Heart right ventricle (tissue), 16 donors: ENCODE results near the gene GNG12. TPM values are rescaled to one million over a fixed set of nuclear protein-coding genes. Genes with fewer than 3 reads are reported as not detected.

ENCODE experiments used
- ATAC-seq, 8 donors: fragments of 200-7000 bp; cut with Tn5 transposase; one replicate each; pipeline ENCODE4 v1.9.1; 2020; ENCODE audit warnings: mild to moderate bottlenecking in 8 of 8, moderate library complexity in 8 of 8, moderate number of reproducible peaks in 1 of 8
- DNase-seq, 2 donors: peaks; one replicate each; pipeline ENCODE4 v3.0.0-alpha.2; 2020
- H3K27ac ChIP-seq, 10 donors: fragments of 200-600 bp; sonication (generic) in 2 of 10; one replicate each; pipeline versions ENCODE4 v1.5.0 to v1.8.0; 2020 to 2022; ENCODE audit warnings: mild to moderate bottlenecking in 3 of 10
- H3K27me3 ChIP-seq, 7 donors: fragments of 200-600 bp; one replicate each; pipeline ENCODE4 v1.8.0; 2021 to 2022; ENCODE audit warnings: mild to moderate bottlenecking in 2 of 7
- H3K36me3 ChIP-seq, 9 donors: fragments of 200-600 bp; sonication (generic) in 1 of 9; one replicate each; pipeline versions ENCODE4 v1.5.0 to v1.8.0; 2020 to 2022; ENCODE audit warnings: mild to moderate bottlenecking in 2 of 9
- H3K4me1 ChIP-seq, 9 donors: fragments of 200-600 bp; sonication (generic) in 1 of 9; one replicate each; pipeline versions ENCODE4 v1.5.0 to v1.8.0; 2020 to 2022; ENCODE audit warnings: mild to moderate bottlenecking in 4 of 9
- H3K4me3 ChIP-seq, 10 donors: fragments of 200-600 bp; sonication (generic) in 2 of 10; one replicate each; pipeline versions ENCODE4 v1.5.0 to v1.8.0; 2020 to 2022; ENCODE audit warnings: mild to moderate bottlenecking in 7 of 10, moderate library complexity in 2 of 10
- H3K9me3 ChIP-seq, 11 donors: fragments of 200-600 bp in 10 of 11; sonication (generic) in 2 of 11; one replicate each; pipeline versions ENCODE4 v1.5.0 to v1.8.0; 2013 to 2022; ENCODE audit warnings: mild to moderate bottlenecking in 2 of 11, control low read depth in 1 of 11, moderate library complexity in 1 of 11
- CTCF ChIP-seq, 9 donors: fragments of 200-600 bp; sonication (generic) in 2 of 9; IDR thresholded peaks; one replicate each; pipeline versions ENCODE4 v1.5.0 to v1.8.0; 2021 to 2022; ENCODE audit warnings: antibody characterized with exemption in 9 of 9, mild to moderate bottlenecking in 5 of 9, moderate library complexity in 1 of 9
- WGBS, 2 donors: extraction: QIAGEN DNeasy Blood & Tissue Kit; methylation state at CpG; one replicate each; pipeline ENCODE4 v1.1.7; 2013; ENCODE audit warnings: inconsistent platforms in 1 of 2; 5-methylcytosine and 5-hydroxymethylcytosine counted together
- intact Hi-C, 10 donors: fragments of 100-400 bp; cut with DNase I; formaldehyde crosslinking; loops; one replicate each; pipeline versions ENCODE4 v1.11.1 to v1.14.2; 2022
- polyA plus RNA-seq, 2 donors: library from polyadenylated mRNA; stranded (reverse); fragments of 200-250 nt; gene quantifications; one replicate each; pipeline ENCODE4 v1.2.3, GENCODE V29; 2013
- total RNA-seq, 10 donors: library from RNA; stranded (reverse); fragmentation: NEBNext Ultra II Directional in 3 of 10; extraction: Animal tissue kit (Norgen Biotek cat#: 25700) in 3 of 10; gene quantifications; one replicate each; pipeline versions ENCODE4 v1.2.1 to v1.2.4, GENCODE V29; 2021 to 2023
- donor health status: Arrhythmogenic right ventricular cardiomyopathy.
- donor health status: ischemic (EF 13 %, LVEDD 7.1; RV severe dilation, severe dysfunction).
- donor health status: healthy with polysubstance abuse.
- donor health status: DM: no; HTN: yes; CAD: no.
- donor health status: DM: no; HTN: no; CAD: no.
- donor health status: ischemic (EF 25% LVEDD 6.9; RV normal size, moderate dysfunction).
- donor health status: ischemic (EF 25% LVEDD 5.7; RV mildly dilated, moderate dysfunction).
- donor health status: healthy.
- donor health status: DM: yes; HTN: yes; CAD: no.
- donor health status: Ischemic cardiomyopathy.
- donor health status: ischemic (EF 35%, LVEDD 5.7; RV mildly dilated, moderate dysfunction).
- donor health status: nonischemic (EF 11% LVEDD 7.7; RV severe dilation, severe dysfunction).
- donor health status: DM: yes; HTN: yes; CAD: no.
- donor health status: PGD.
- donor health status: ischemic (EF 29% LVEDD 5.4; RV normal size, mild dysfunction).
- donor health status: nonischemic (EF 23%, LVEDD 6.1; RV moderate dilation, normal function).

GNG12 gene
- total and polyA plus RNA-seq, 12 donors = 8.5 to 49.4 (median 34.5) TPM

- H3K9me3 ChIP-seq = no peaks in the 10 kb centered on the region
- ATAC-seq = no peak
- H3K27me3 ChIP-seq = no peaks in the 10 kb centered on the region
- 97 to 98% methylated on average over 2 of the region's 2 CpGs for WGBS, 2 donors
- no peak for TF ChIP-seq CTCF (IDR thresholded peaks at IDR 0.05)
- no peak overlapping the region for H3K27ac ChIP-seq
- H3K4me1 ChIP-seq = peaks cover 0 to 64% (median 41%) of the 10 kb centered on the region in 9 donors
- no peak for DNase-seq
- no peak overlapping the region for H3K4me3 ChIP-seq
- intact Hi-C loops = no loop called here
- H3K36me3 ChIP-seq = no peaks in the 10 kb centered on the region
Observed at GRCh38 chr1:67787746-67788145, 45.5 kb downstream of the GNG12 start.

GRCh38 chr1:67785847-67786753 is 47.2 kb downstream of the GNG12 start:
- H3K36me3 ChIP-seq = no peaks in the 10 kb centered on the region
- DNase-seq = no peak
- intact Hi-C loops = no loop called here
- peak in 6 of 8 donors; percentile 35 to 57 (median 45) for ATAC-seq
- H3K4me3 ChIP-seq = no peak overlapping the region
- H3K27ac ChIP-seq = peak overlapping the region in 6 of 10 donors; percentile 3 to 58 (median 34)
- TF ChIP-seq CTCF (IDR thresholded peaks at IDR 0.05) = no peak
- WGBS, 2 donors = 69 to 77% methylated on average over 4 of the region's 4 CpGs
- peaks cover 0 to 47% (median 24%) of the 10 kb centered on the region in 9 donors for H3K4me1 ChIP-seq
- no peaks in the 10 kb centered on the region for H3K27me3 ChIP-seq
- H3K9me3 ChIP-seq = no peaks in the 10 kb centered on the region

- 90 to 91% methylated on average over 6 of the region's 6 CpGs for WGBS, 2 donors
- Histone ChIP-seq H3K4me3 (no peak overlapping the region), H3K9me3 (no peaks in the 10 kb centered on the region), H3K27me3 (no peaks in the 10 kb centered on the region), H3K36me3 (no peaks in the 10 kb centered on the region), H3K4me1 (peaks cover 0 to 44% (median 21%) of the 10 kb centered on the region in 9 donors), H3K27ac (no peak overlapping the region)
- intact Hi-C loops = no loop called here
- TF ChIP-seq CTCF (IDR thresholded peaks at IDR 0.05) = no peak
- ATAC-seq (no peak), DNase-seq (no peak)
Observed at GRCh38 chr1:67784545-67785186, 48.6 kb downstream of the GNG12 start.

GRCh38 chr1:67780637-67781036 is 52.6 kb downstream of the GNG12 start:
- 76 to 87% methylated on average over 2 of the region's 2 CpGs for WGBS, 2 donors

More at GRCh38 chr1:67780637-67781036, 52.6 kb downstream of the GNG12 start:
- DNase-seq (no peak), ATAC-seq (peak in 6 of 8 donors; percentile 21 to 76 (median 34))
- intact Hi-C loops = no loop called here
- Histone ChIP-seq H3K27me3 (no peaks in the 10 kb centered on the region), H3K36me3 (peaks cover 0 to 10% (median 0%) of the 10 kb centered on the region in 9 donors), H3K4me1 (peaks cover 0 to 40% (median 12%) of the 10 kb centered on the region in 9 donors), H3K27ac (no peak overlapping the region), H3K4me3 (no peak overlapping the region), H3K9me3 (no peaks in the 10 kb centered on the region)
- TF ChIP-seq CTCF (IDR thresholded peaks at IDR 0.05) = no peak
